NCI-H510A treated with DMSO at 0.1 percent for 48 hours (cell line): Measurements from ENCODE around the gene ZNF266.

ENCODE experiments used
- DNase-seq: peaks from one replicate; lab custom pipeline; 2025; lab: John Stamatoyannopoulos, UW

The ZNF266 gene

GRCh38 chr19:9435279-9436268 is at the start of gene ZNF266:
ZNF266 (minus strand) TSS chr19:9435573; CDS start chr19:9420089, 15,484 bp downstream.
- DNase-seq, result peak; percentile 82

GRCh38 chr19:9485140-9485539 is 49.8 kb upstream of the ZNF266 start:
- DNase-seq, result no peak

- DNase-seq, result no peak
These were observed 39.6 kb upstream of the ZNF266 start for GRCh38 chr19:9474975-9475374.

GRCh38 chr19:9467161-9467560 is 31.8 kb upstream of the ZNF266 start:
- no peak for DNase-seq

GRCh38 chr19:9461938-9462337 is 26.6 kb upstream of the ZNF266 start:
- DNase-seq, result no peak

- DNase-seq, result peak; percentile 1
These were observed 20.8 kb upstream of the ZNF266 start for GRCh38 chr19:9456018-9456689.

GRCh38 chr19:9453953-9454352 is 18.6 kb upstream of the ZNF266 start:
- DNase-seq, result no peak

- DNase-seq, result no peak
These were observed 9.7 kb upstream of the ZNF266 start for GRCh38 chr19:9445037-9445436.

- no peak for DNase-seq
These were observed 985 bp upstream of the ZNF266 start for GRCh38 chr19:9436358-9436757.

GRCh38 chr19:9431475-9431874 is 3.9 kb downstream of the ZNF266 start:
- DNase-seq, result no peak

- no peak for DNase-seq
These were observed 4.9 kb downstream of the ZNF266 start for GRCh38 chr19:9430444-9430843.

- no peak for DNase-seq
These were observed 7.4 kb downstream of the ZNF266 start for GRCh38 chr19:9427941-9428340.

- no peak for DNase-seq
These were observed 22.0 kb downstream of the ZNF266 start for GRCh38 chr19:9413240-9413954.

GRCh38 chr19:9407827-9408226 is 27.5 kb downstream of the ZNF266 start:
- DNase-seq, result no peak

GRCh38 chr19:9406798-9407352 is 28.5 kb downstream of the ZNF266 start:
- no peak for DNase-seq

GRCh38 chr19:9381361-9381785 is 54.0 kb downstream of the ZNF266 start:
- DNase-seq, result no peak

GRCh38 chr19:9370738-9371619 is 64.4 kb downstream of the ZNF266 start:
- no peak for DNase-seq

- DNase-seq, result no peak
These were observed 72.5 kb downstream of the ZNF266 start, which contains the start of gene ZNF177 for GRCh38 chr19:9362905-9363304. ZNF177 (plus strand) TSS chr19:9363013; CDS start chr19:9378312, 15,299 bp downstream.
